ENCODE results near the gene FGR.

GRCh38 chr1:27630859-27631491, 4.0 kb downstream of the FGR start:
- TF ChIP-seq GATA2 (IDR thresholded peaks at IDR 0.05; ENCODE audit: low read depth, low read length): no peak
- TF ChIP-seq GATA3 (IDR thresholded peaks at IDR 0.05; ENCODE audit: low read depth, low read length): no peak

Data from SH-SY5Y (cell line).